ENCODE measurements around the gene BUD31.

DNA sequence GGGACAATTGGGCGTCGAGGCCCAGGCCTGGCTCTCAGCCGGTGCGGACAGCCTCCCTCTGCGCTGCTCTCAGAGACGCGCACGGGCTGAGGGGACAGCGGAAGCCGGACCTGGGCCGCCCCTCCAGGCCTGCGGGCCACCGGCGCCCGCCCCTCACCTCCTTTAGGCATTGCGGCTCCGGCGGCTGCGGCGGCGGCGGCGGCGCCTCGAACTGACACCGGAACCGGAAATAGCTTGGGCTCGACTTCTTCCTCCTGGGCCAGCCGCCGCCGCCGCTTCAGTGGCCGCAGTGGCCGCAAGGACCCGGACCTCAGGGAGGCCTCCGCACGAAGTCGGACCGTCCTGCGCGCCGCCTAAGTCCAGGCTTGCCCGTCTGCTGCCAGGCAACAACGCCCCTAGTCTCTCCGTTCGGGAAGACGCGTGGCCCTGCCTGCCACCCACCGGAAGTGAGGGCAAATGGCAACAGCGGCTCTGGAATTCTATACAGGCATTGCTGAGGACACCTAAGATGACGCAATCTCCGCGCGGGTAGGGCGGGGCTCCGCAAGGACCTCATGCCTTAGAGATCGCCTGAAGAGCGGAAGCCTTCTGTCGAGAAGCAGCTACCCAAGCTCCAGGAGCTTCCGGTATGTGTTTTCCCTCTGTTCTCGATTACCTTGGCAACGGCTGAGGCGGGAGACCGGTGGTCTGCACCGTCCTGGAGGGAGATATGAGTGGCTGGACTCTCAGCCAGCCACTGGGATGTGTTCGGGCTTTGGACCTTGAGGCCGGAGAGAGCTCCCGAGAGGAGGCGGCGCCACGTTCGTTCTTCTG, at the start of gene BUD31, which contains the start of gene PDAP1:
- no peak for TF ChIP-seq CTCF (conservative IDR thresholded peaks at IDR 0.05; ENCODE audit: low read depth, low read length)
- TF ChIP-seq POLR2A (IDR thresholded peaks at IDR 0.05; ENCODE audit: low read depth, low read length) = peak; percentile 95
- TF ChIP-seq, protein P1, sequence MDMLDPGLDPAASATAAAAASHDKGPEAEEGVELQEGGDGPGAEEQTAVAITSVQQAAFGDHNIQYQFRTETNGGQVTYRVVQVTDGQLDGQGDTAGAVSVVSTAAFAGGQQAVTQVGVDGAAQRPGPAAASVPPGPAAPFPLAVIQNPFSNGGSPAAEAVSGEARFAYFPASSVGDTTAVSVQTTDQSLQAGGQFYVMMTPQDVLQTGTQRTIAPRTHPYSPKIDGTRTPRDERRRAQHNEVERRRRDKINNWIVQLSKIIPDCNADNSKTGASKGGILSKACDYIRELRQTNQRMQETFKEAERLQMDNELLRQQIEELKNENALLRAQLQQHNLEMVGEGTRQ (IDR thresholded peaks at IDR 0.05; ENCODE audit: low read depth, low read length) = no peak
- TF ChIP-seq RCOR1 (IDR thresholded peaks at IDR 0.05; ENCODE audit: insufficient replicate concordance, low read length) = peak; percentile 10
- TF ChIP-seq RFX5 (IDR thresholded peaks at IDR 0.05; ENCODE audit: low read depth, low read length) = no peak

All from IMR-90 (cell line).